ENCODE data around the gene LIG1. TPM values are rescaled to one million over a fixed set of nuclear protein-coding genes. Genes with fewer than 3 reads are reported as not detected.

Gene LIG1
- total RNA-seq, 1 experiment from 2014 or later: 116 TPM

DNA sequence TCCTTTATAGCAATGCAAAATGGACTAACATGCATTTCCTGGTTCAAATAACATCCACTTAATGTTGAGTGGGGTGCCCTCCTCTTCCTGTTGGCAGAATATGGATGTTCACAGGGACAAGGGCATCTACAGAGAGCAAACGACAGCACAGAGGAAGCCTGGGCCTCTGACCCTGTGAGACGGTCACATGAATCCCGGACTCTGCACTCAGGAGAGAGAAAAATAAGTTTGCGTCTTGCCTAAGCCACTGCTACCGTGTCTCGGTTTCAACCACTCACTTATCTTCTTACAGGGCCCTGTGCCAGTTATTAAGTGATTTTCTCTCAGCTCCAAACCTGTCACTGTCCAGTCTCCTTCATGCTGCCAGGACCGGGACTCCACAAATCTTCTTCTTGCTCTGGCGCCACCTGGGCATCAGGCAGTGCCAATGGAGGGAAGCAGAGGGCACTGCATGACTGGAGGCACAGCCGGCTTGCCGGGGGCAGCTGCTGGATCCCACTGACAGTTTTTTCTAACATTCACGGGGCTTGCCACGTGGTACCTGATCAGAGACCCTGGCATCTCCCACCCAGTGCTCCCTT lies 11.8 kb downstream of the LIG1 start:
- ChIA-PET POLR2A (ENCODE audit: unreplicated experiment) (no interaction called here), CTCF (no interaction called here)
- no peak overlapping the region for H2AFZ ChIP-seq
- no peaks in the 10 kb centered on the region for H4K20me1 ChIP-seq (ENCODE audit: insufficient read depth)
- no peak overlapping the region for H3K4me3 ChIP-seq
- no peaks in the 10 kb centered on the region for H3K27me3 ChIP-seq (ENCODE audit: insufficient read depth, low read depth)
- no TSS peak for BruUV-seq (replicated peaks)
- no peaks in the 10 kb centered on the region for H3K4me1 ChIP-seq (replicated peaks; ENCODE audit: insufficient read depth)
- no peak overlapping the region for H3K27ac ChIP-seq
- H3K4me2 ChIP-seq: no peak overlapping the region
- H3F3A ChIP-seq (ENCODE audit: insufficient read depth, low read depth): 0 out of 2 replicates have a peak, but pooled peaks cover under 1% of the 10 kb centered on the region
- no peaks in the 10 kb centered on the region for H3K9me2 ChIP-seq (ENCODE audit: insufficient read depth)
- DNase-seq: no peak
- H3K79me2 ChIP-seq (ENCODE audit: low read depth): no peaks in the 10 kb centered on the region
- 0 out of 2 replicates have a peak, but pooled peaks cover under 1% of the 10 kb centered on the region for H3K36me3 ChIP-seq (ENCODE audit: low read depth)
- no peaks in the 10 kb centered on the region for H3K9me3 ChIP-seq (ENCODE audit: insufficient read depth, low read depth)
- intact Hi-C loops (cut with micrococcal nuclease; ENCODE audit: unreplicated experiment): no loop called here
- TF ChIP-seq EZH2 (IDR thresholded peaks at IDR 0.05; ENCODE audit: low read depth): no peak
- TF ChIP-seq, protein P1, sequence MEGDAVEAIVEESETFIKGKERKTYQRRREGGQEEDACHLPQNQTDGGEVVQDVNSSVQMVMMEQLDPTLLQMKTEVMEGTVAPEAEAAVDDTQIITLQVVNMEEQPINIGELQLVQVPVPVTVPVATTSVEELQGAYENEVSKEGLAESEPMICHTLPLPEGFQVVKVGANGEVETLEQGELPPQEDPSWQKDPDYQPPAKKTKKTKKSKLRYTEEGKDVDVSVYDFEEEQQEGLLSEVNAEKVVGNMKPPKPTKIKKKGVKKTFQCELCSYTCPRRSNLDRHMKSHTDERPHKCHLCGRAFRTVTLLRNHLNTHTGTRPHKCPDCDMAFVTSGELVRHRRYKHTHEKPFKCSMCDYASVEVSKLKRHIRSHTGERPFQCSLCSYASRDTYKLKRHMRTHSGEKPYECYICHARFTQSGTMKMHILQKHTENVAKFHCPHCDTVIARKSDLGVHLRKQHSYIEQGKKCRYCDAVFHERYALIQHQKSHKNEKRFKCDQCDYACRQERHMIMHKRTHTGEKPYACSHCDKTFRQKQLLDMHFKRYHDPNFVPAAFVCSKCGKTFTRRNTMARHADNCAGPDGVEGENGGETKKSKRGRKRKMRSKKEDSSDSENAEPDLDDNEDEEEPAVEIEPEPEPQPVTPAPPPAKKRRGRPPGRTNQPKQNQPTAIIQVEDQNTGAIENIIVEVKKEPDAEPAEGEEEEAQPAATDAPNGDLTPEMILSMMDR (conservative IDR thresholded peaks at IDR 0.05): no peak; the same call in 1 of the 2 replicates

DNA sequence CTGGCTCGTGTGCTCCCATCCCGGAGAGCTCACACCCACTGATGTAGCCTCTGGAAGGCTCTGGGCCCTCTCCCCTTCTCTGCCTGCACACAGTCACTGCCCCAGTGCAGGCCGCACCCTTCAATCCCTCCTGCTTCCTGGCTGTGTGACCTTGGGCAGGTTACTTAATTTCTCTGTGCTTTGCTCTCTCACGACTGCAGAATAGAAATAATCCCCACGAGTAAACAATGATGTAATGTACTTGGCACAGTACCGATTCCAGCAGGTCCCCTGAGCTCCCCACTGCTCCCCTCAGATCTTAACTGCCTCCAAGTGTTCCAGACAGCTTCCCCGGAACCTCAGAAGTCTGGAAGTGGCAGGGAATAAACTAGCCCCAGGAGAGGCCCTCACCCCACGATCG lies 16.1 kb downstream of the LIG1 start:
- no TSS peak for BruUV-seq (replicated peaks)
- no peak overlapping the region for H3K4me2 ChIP-seq
- no peak overlapping the region for H3K27ac ChIP-seq
- H3K9me3 ChIP-seq (ENCODE audit: insufficient read depth, low read depth): no peaks in the 10 kb centered on the region
- intact Hi-C loops (cut with micrococcal nuclease; ENCODE audit: unreplicated experiment): loop anchor here (5.0 kb wide), 1 partner anchor 108 kb away; no protein-coding TSS in a partner anchor
- DNase-seq: no peak
- H2AFZ ChIP-seq: no peak overlapping the region
- no peaks in the 10 kb centered on the region for H3K9me2 ChIP-seq (ENCODE audit: insufficient read depth)
- H3F3A ChIP-seq (ENCODE audit: insufficient read depth, low read depth): peaks cover 7% of the 10 kb centered on the region; the same call in 1 of the 2 replicates
- no peaks in the 10 kb centered on the region for H3K79me2 ChIP-seq (ENCODE audit: low read depth)
- no peak overlapping the region for H3K4me3 ChIP-seq
- no peak for TF ChIP-seq EZH2 (IDR thresholded peaks at IDR 0.05; ENCODE audit: low read depth)
- TF ChIP-seq, protein P1 (conservative IDR thresholded peaks at IDR 0.05): no peak
- H3K27me3 ChIP-seq (ENCODE audit: insufficient read depth, low read depth): no peaks in the 10 kb centered on the region
- CTCF ChIA-PET: interaction anchor here (0.6 to 0.9 kb wide), 3 partner anchors 16 to 352 kb away, joined by 3 to 11 read pairs (median 3); no protein-coding TSS in a partner anchor
- no peaks in the 10 kb centered on the region for H4K20me1 ChIP-seq (ENCODE audit: insufficient read depth)
- POLR2A ChIA-PET (ENCODE audit: unreplicated experiment): no interaction called here
- no peaks in the 10 kb centered on the region for H3K4me1 ChIP-seq (replicated peaks; ENCODE audit: insufficient read depth)
- H3K36me3 ChIP-seq (ENCODE audit: low read depth): peaks cover 18% of the 10 kb centered on the region

DNA sequence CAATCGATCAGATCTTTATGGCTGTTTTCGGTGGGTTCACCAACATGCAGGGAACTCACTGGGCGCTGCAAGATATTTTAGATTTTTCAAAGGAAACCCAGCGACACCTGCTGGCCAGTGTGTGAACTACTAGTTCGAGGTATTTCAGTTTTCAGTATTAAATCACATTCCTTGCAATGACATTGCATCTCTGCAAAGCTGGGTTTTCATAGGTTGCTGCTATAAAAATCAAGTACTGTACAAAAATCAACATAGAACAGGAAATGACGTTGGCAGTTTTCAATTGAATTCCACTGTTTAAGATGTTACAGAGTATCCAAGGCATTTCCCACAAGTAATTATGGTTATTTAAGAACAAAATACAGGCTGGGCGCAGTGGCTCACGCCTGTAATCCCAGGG lies 17.6 kb downstream of the LIG1 start:
- H3K27me3 ChIP-seq (ENCODE audit: insufficient read depth, low read depth): no peaks in the 10 kb centered on the region
- H3K4me1 ChIP-seq (replicated peaks; ENCODE audit: insufficient read depth): no peaks in the 10 kb centered on the region
- DNase-seq: peak; percentile 46 to 54
- H3K4me2 ChIP-seq: no peak overlapping the region
- ChIA-PET CTCF (interaction anchor here (0.7 kb wide), 1 partner anchor 92 kb away, joined by 6 read pairs; no protein-coding TSS in a partner anchor), POLR2A (ENCODE audit: unreplicated experiment) (no interaction called here)
- no peak for TF ChIP-seq EZH2 (IDR thresholded peaks at IDR 0.05; ENCODE audit: low read depth)
- TF ChIP-seq, protein P1 (conservative IDR thresholded peaks at IDR 0.05): peak; percentile 97
- H3K9me2 ChIP-seq (ENCODE audit: insufficient read depth): no peaks in the 10 kb centered on the region
- H2AFZ ChIP-seq: no peak overlapping the region
- no TSS peak for BruUV-seq (replicated peaks)
- H3K27ac ChIP-seq: peak overlapping the region; percentile 32; the same call in 1 of the 2 replicates
- peaks cover 7% of the 10 kb centered on the region; the same call in 1 of the 2 replicates for H3F3A ChIP-seq (ENCODE audit: insufficient read depth, low read depth)
- no peaks in the 10 kb centered on the region for H4K20me1 ChIP-seq (ENCODE audit: insufficient read depth)
- peaks cover 21% of the 10 kb centered on the region for H3K36me3 ChIP-seq (ENCODE audit: low read depth)
- H3K79me2 ChIP-seq (ENCODE audit: low read depth): no peaks in the 10 kb centered on the region
- no peaks in the 10 kb centered on the region for H3K9me3 ChIP-seq (ENCODE audit: insufficient read depth, low read depth)
- intact Hi-C loops (cut with micrococcal nuclease; ENCODE audit: unreplicated experiment): loop anchor here (1.0 to 5.0 kb wide), 2 partner anchors 45 to 110 kb away; no protein-coding TSS in a partner anchor
- no peak overlapping the region for H3K4me3 ChIP-seq

All from PC-9 (cell line).